Breast epithelium (tissue), 3 donors: ENCODE measurements around the gene ELF4.

Source experiments
- CTCF ChIP-seq, 3 donors: fragments of 450-650 bp; IDR thresholded peaks; one replicate each; pipeline ENCODE4 v1.5.1; 2016 to 2017; ENCODE audit warnings: antibody characterized with exemption in 3 of 3, mild to moderate bottlenecking in 3 of 3, moderate library complexity in 3 of 3
- POLR2A ChIP-seq: fragments of 450-650 bp; IDR thresholded peaks from one replicate; pipeline ENCODE4 v1.6.1; 2016; ENCODE audit warnings: antibody characterized with exemption, mild to moderate bottlenecking, moderate library complexity

- no peak for TF ChIP-seq CTCF (IDR thresholded peaks at IDR 0.05)
- TF ChIP-seq POLR2A = no peak
These were observed 10.1 kb downstream of the ELF4 start for GRCh38 chrX:130100180-130100579.
